Measurements from ENCODE around the gene KDM5C.

KDM5C gene

DNA sequence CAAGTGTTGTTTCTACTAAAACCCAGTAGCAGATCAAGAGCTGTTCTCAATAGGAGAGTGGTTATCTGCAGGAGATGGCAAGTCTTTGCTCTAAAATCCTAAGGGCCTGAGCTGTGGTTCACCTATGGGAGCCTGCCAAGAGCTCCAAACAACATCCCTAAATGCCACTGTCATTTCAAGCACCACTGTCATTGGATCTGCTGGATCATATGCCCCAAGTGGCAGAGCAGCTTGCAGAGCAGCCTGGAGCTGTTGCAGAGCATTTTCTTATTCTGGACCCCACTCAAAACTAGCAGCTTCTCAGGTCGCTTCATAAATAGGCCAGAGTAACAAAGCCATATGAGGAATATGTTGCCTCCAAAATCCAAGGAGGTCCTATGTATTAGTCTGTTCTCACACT lies 71.4 kb downstream of the KDM5C start:
- TF ChIP-seq CTCF (IDR thresholded peaks at IDR 0.05; ENCODE audit: insufficient read depth, low read depth, low read length, missing control alignments): no peak
- DNase-seq (ENCODE audit: low read depth): no peak
- H3K4me3 ChIP-seq (ENCODE audit: low read depth, low read length): no peak overlapping the region
